Kidney (tissue), 14 donors: ENCODE data around the gene CLECL1. TPM values are rescaled to one million over a fixed set of nuclear protein-coding genes. Genes with fewer than 3 reads are reported as not detected.

Experiments
- DNase-seq, 5 donors: peaks; one replicate each; pipeline ENCODE4 v3.0.0-alpha.2; 2013 to 2020
- FAIRE-seq: peaks from 2 replicates; lab custom pipeline; 2012; peaks lifted over from hg19 to GRCh38; lab: Jason Lieb, UNC
- H3K27ac ChIP-seq, 2 donors: one replicate each; pipeline ENCODE4 v1.7.0; 2013; ENCODE audit warnings: low read depth in 2 of 2, low read length in 2 of 2, inconsistent platforms in 1 of 2
- H3K27me3 ChIP-seq: one replicate; pipeline ENCODE4 v1.7.1; 2013; ENCODE audit warnings: low read length, inconsistent platforms; ENCODE audit not compliant: control insufficient read depth, insufficient read depth
- H3K36me3 ChIP-seq, 3 donors: one replicate each; pipeline versions ENCODE4 v1.7.0 to v1.7.1; 2013; ENCODE audit warnings: low read length in 3 of 3, control low read depth in 1 of 3, inconsistent platforms in 1 of 3; ENCODE audit not compliant: insufficient read depth in 3 of 3, control insufficient read depth in 2 of 3
- H3K4me1 ChIP-seq, 3 donors: one replicate each; pipeline versions ENCODE4 v1.7.0 to v1.7.1; 2013; ENCODE audit warnings: low read length in 3 of 3, inconsistent platforms in 1 of 3, low read depth in 1 of 3; ENCODE audit not compliant: control insufficient read depth in 2 of 3, insufficient read depth in 2 of 3
- H3K4me3 ChIP-seq, 3 donors: one replicate each; pipeline versions ENCODE4 v1.7.0 to v1.8.1; 2013; ENCODE audit warnings: low read length in 3 of 3, control low read depth in 1 of 3, inconsistent platforms in 1 of 3
- H3K9ac ChIP-seq, 3 donors: one replicate each; pipeline versions ENCODE4 v1.7.0 to v1.7.1; 2013; ENCODE audit warnings: low read length in 3 of 3, control low read depth in 1 of 3, inconsistent platforms in 1 of 3
- H3K9me3 ChIP-seq, 3 donors: one replicate each; pipeline versions ENCODE4 v1.7.0 to v1.7.1; 2013; ENCODE audit warnings: low read length in 3 of 3, control low read depth in 1 of 3, inconsistent platforms in 1 of 3; ENCODE audit not compliant: control insufficient read depth in 2 of 3, insufficient read depth in 1 of 3
- intact Hi-C: fragments of 100-400 bp; cut with DNase I; formaldehyde crosslinking; loops from one replicate; pipeline ENCODE4 v1.11.1; 2022
- polyA plus RNA-seq: library from polyadenylated mRNA; stranded (reverse); fragments of 350-450 nt; fragmentation: Illumina TruSeq; extraction: RNeasy Lipid Tissue Mini Kit (QIAGEN cat#74804); gene quantifications from one replicate; pipeline ENCODE4 v1.2.3, GENCODE V29; 2014; ENCODE audit warnings: low read depth, low replicate concordance; ENCODE audit not compliant: insufficient read depth
- total RNA-seq: library from RNA; stranded (reverse); fragmentation: NEBNext Ultra II Directional; extraction: Animal tissue kit (Norgen Biotek cat#: 25700); gene quantifications from one replicate; pipeline ENCODE4 v1.2.1, GENCODE V29; 2021
- TF ChIP-seq, protein P1 (sequence below): IDR thresholded peaks from 3 replicates; pipeline ENCODE4 v1.5.1; 2012; ENCODE audit warnings: mild to moderate bottlenecking, moderate library complexity, borderline replicate concordance; ENCODE audit not compliant: insufficient read depth; ENCODE audit errors: extremely low read depth
- donor health status: control.
- donor health status: control.
- donor health status: control.
- donor health status: control.
- donor health status: control.
- donor health status: DM: yes; HTN: yes; CAD: no.
- donor health status: Normal renal cell carcinoma (clear cell type).

CLECL1 gene
- total and polyA plus RNA-seq, 2 donors from 2014 or later: 2.1 TPM; not detected in 1

DNA sequence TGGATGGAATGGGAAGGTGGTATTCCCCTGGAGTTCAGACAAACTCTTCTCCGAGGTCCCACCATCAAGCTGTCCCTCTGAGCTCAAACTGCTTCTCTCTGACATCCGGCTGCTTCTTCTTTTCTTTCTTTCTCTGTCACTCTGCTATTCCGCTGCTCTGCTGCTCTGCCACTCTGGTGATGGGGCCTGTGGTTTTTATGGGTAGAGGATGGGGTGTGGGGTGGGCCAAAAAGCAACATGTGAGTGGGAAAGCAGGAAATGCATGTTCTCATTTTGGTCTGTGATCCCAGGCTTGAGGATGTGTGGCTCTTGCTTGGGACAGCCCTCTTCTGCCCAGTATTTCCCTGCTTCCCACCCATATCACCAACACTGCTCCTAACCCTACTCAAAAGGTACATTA is 30.6 kb downstream of the CLECL1 start:
- TF ChIP-seq, protein P1, sequence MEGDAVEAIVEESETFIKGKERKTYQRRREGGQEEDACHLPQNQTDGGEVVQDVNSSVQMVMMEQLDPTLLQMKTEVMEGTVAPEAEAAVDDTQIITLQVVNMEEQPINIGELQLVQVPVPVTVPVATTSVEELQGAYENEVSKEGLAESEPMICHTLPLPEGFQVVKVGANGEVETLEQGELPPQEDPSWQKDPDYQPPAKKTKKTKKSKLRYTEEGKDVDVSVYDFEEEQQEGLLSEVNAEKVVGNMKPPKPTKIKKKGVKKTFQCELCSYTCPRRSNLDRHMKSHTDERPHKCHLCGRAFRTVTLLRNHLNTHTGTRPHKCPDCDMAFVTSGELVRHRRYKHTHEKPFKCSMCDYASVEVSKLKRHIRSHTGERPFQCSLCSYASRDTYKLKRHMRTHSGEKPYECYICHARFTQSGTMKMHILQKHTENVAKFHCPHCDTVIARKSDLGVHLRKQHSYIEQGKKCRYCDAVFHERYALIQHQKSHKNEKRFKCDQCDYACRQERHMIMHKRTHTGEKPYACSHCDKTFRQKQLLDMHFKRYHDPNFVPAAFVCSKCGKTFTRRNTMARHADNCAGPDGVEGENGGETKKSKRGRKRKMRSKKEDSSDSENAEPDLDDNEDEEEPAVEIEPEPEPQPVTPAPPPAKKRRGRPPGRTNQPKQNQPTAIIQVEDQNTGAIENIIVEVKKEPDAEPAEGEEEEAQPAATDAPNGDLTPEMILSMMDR: no peak
- no peaks in the 10 kb centered on the region for H3K36me3 ChIP-seq
- no peaks in the 10 kb centered on the region for H3K4me1 ChIP-seq
- H3K27me3 ChIP-seq: no peaks in the 10 kb centered on the region
- FAIRE-seq: no peak
- H3K4me3 ChIP-seq: no peak overlapping the region
- H3K9me3 ChIP-seq: no peaks in the 10 kb centered on the region
- H3K27ac ChIP-seq: no peak overlapping the region
- H3K9ac ChIP-seq: no peak overlapping the region
- DNase-seq: no peak
- intact Hi-C loops: loop anchor here (10.0 kb wide), 1 partner anchor 367 kb away; no protein-coding TSS in a partner anchor

DNA sequence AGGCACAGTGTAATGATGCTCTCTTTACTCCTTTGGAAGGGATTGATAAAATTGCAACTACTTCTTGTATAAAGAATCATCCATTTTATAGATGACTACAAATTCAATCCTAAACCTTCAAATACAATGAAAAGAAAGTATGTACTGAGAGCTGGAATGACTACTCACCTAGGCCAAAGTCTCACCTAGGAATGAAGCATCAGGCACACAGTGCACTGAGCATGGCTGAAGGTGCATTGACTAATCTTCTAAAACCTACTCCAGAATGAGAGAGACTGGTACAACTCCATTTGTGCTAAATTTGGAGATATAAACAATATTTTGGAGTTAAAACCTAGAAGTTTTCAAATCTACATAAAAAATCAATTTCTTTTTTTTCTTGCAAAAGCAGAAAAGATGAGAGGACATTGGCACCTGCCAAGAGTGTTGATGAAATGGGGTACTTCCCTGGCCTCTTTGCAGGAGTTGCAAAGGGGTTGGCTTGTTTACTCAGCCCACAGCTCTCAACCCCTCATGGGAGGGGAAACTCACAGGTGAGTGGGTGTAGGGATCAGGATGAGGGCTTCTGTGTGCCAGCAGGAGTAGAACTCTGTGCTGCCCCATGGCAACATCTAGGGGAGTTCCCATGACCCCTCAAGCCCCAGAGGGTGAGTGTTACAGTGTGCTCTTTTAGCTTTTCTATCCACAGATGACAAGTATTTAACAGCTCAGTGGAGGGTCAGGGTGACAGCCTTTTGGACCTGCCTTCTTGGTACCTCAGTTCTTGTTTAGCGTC is 31.3 kb downstream of the CLECL1 start:
- Histone ChIP-seq H3K27me3 (no peaks in the 10 kb centered on the region), H3K27ac (no peak overlapping the region), H3K36me3 (no peaks in the 10 kb centered on the region), H3K9me3 (no peaks in the 10 kb centered on the region), H3K4me1 (no peaks in the 10 kb centered on the region), H3K9ac (no peak overlapping the region), H3K4me3 (no peak overlapping the region)
- DNase-seq (no peak), FAIRE-seq (no peak)
- TF ChIP-seq, protein P1: no peak
- intact Hi-C loops: loop anchor here (10.0 kb wide), 1 partner anchor 367 kb away; no protein-coding TSS in a partner anchor

DNA sequence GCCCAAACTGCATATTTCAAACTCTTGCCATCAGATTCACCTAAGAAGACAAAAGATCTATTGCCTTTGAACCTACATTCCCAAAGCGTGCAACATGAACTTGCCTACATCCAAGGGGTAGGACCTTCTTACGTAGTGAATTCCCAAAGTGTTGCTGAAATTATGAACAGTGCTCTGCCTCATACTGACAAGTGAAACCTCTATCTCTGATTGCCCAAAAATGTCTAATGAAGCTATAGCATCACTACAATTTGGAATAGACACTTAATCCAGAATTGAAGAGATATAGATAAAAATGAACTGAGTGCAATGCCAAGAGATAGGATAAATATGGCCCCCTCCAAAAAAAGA is 32.3 kb downstream of the CLECL1 start:
- intact Hi-C loops: loop anchor here (10.0 kb wide), 1 partner anchor 366 kb away; no protein-coding TSS in a partner anchor
- DNase-seq: no peak
- FAIRE-seq: no peak
- TF ChIP-seq, protein P1: no peak
- Histone ChIP-seq H3K9me3 (no peaks in the 10 kb centered on the region), H3K27ac (no peak overlapping the region), H3K4me3 (no peak overlapping the region), H3K4me1 (no peaks in the 10 kb centered on the region), H3K36me3 (no peaks in the 10 kb centered on the region), H3K9ac (no peak overlapping the region), H3K27me3 (no peaks in the 10 kb centered on the region)
